GM10266 (cell line): ENCODE data around the gene AICDA.
"Not testable (repeated sequence)": the region's sequence is repeated elsewhere in the genome, so short reads cannot be mapped to it uniquely, and the experiment has no call there.

ENCODE experiments used
- DNase-seq: peaks from one replicate; pipeline ENCODE4 v3.0.0; 2012; ENCODE audit errors: extremely low spot score
- CTCF ChIP-seq: IDR thresholded peaks from 2 replicates; pipeline ENCODE4 v1.5.1; 2012; ENCODE audit warnings: mild to moderate bottlenecking, low read depth; ENCODE audit not compliant: control insufficient read depth, insufficient read depth; ENCODE audit errors: missing control alignments

The AICDA gene

GRCh38 chr12:8630131-8630530 lies 17.5 kb upstream of the AICDA start:
- no peak for DNase-seq
- no peak for TF ChIP-seq CTCF

- peak; percentile 76 for DNase-seq
- no peak for TF ChIP-seq CTCF
Measured at GRCh38 chr12:8629486-8630033, 16.9 kb upstream of the AICDA start.

GRCh38 chr12:8628731-8629130 lies 16.1 kb upstream of the AICDA start:
- DNase-seq, result no peak
- no peak for TF ChIP-seq CTCF

- DNase-seq, result not testable (repeated sequence)
Measured at GRCh38 chr12:8624750-8625149, 12.1 kb upstream of the AICDA start.

- no peak for TF ChIP-seq CTCF
- no peak for DNase-seq
Measured at GRCh38 chr12:8622646-8623045, 10.0 kb upstream of the AICDA start.

- TF ChIP-seq CTCF, result no peak
- DNase-seq, result no peak
Measured at GRCh38 chr12:8615206-8615605, 2.5 kb upstream of the AICDA start.

- DNase-seq, result not testable (repeated sequence)
Measured at GRCh38 chr12:8613881-8614280, 1.2 kb upstream of the AICDA start.

- TF ChIP-seq CTCF, result peak; percentile 79
- peak; percentile 56 for DNase-seq
Measured at GRCh38 chr12:8609061-8609570, 3.5 kb downstream of the AICDA start.
